Medulla oblongata (tissue), 1 donor: ENCODE data around the gene CDKN1B.
"Not testable (repeated sequence)": the region's sequence is repeated elsewhere in the genome, so short reads cannot be mapped to it uniquely, and the experiment has no call there.

Experiments
- DNase-seq: peaks from one replicate; pipeline ENCODE4 v3.0.0-alpha.2; 2015; ENCODE audit errors: extremely low spot score

CDKN1B gene

DNA sequence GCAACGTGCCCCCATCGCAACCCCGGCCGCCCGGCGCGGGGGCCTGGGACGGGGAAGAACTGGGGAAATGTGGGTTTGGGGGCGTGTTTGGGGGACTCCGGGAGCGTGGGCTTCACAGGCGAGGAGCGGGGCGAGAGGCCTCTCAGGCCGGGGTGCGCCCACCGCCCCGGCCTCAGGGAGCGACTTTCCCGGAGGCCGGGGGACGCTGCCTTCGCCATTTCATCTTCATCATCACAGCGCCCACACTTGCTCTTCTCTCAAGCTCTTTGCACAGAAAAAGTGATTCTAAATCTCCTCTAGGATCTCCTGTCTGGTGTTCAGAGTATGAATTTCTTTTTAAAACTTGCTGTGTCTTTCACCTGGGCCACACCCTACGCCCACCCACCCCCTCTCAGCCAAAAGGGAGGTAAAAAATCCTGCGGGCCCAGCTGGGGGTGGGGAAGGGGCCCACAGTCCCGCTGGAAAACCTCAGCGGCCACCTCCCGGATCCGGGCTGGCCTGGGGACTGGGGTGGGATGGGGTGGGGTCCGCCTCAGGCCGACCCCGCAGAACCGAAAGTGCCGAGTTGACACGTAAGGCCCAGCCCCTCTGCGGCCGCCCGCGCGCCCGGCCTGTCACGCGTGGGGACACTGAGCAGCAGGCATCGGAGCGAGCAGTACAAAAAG is 7.4 kb downstream of the CDKN1B start:
- peak; percentile 39 for DNase-seq

DNA sequence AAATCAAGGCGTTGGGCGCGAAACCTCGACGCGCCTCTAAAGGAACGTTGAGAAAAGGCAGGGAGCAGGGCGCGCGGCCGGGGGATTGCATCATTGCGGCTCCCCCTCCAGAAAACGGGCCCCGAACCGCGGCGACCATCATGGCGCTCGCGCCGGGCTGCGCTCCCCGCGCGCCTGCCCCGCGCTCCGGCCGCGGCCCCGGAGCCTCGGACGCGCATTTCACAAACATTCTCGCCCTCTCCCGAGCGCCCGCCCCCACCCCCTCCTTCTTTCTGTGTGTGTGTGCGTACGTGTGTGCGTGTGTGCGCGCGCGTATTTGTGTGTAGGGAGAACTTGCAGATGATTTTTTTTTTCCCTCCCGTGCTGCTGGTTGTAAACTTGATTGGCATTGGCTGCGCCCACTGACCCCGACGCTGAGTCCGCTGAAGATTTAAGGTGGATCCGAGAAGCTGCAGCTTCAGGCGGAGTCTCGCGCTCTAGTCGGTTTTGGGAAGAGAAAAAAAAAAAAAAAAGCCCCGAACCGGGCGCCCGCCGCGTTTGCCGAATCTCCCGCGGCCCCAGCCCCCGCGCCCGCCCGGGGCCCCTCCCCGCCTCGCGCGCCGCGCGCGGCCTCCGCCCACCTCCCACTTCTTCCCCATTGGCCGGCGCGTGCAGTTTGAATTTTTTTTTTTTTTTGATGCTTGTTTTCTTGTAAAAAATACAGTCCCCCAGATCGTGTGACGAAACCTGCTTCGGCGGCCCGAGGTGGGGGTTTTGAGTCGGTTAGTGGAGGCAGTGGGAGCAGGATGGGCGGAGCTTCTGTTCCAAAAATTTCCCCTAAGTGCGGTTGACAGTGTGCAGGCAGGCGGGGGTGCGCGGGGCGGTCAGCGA is 8.2 kb downstream of the CDKN1B start:
- peak; percentile 96 for DNase-seq

DNA sequence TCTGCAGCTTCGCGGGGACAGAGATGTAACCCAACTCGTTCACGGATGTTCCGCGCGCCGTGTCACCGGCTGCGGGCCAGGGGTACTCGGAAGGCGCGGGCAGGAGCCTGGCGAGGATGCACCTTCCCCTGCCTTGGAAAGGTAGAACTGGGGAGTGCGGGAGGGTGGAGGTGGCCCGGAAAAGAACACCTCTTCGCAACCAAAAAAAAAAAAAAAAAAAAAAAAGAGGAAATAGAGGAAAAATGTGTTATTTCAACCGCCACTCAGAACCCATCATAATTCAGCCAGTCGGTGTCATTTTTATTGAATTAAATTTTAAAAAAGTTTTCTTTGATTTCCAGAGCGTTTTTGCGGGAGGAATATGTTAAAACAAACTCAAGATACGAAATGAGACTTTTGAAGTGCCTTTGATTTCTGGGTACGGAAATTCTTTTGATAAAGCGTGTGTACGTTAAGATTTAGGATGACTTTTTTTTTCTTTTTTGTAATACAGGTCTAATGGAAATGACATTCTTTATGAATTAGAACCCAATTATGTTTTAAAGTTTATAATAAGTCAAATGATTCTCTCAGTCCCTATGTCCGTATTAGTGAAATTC is 8.9 kb downstream of the CDKN1B start:
- peak; percentile 44 for DNase-seq

DNA sequence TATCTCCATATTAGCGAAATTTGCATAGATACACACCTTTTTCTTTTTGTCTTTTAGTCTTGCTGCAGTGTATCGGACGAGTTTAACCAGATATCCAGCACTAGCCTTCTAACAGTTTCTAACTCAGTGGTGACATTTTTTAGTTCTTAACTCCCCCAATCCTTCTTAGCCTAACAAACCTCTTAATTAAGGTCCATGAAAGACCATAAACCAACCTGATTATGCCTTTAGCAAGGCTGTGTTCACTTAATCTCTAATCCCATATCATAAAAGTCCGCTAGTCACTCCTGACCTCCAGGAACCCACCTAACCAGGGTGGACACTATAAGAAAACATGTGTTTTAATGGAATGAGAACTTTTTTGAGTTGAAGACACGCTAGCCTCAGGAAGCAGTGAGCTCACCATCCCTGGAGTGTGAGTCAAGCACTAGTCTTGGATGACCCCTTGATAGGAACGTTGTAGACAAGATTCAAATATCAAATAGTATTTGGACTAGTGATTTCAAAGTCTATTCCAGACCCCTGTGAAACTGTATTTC is 9.5 kb downstream of the CDKN1B start:
- DNase-seq, result peak; percentile 43

DNA sequence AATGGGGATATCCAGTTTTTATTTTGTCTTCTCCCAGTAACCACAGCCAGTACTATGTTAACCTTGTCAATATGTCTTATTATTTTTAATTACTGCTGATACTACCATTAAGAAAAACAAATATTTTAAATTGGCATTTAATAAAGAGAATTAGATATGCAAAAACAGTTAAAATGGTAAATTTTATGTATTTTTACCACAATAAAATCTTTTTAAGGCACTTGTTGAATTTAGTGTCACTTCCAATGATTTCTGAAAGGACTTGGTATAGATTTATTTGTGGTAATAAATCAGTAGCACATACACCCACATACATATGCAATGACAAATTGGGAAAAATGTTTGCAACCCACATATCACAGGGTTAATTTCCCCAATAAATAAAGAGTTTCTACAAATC is 14.0 kb downstream of the CDKN1B start:
- no peak for DNase-seq

DNA sequence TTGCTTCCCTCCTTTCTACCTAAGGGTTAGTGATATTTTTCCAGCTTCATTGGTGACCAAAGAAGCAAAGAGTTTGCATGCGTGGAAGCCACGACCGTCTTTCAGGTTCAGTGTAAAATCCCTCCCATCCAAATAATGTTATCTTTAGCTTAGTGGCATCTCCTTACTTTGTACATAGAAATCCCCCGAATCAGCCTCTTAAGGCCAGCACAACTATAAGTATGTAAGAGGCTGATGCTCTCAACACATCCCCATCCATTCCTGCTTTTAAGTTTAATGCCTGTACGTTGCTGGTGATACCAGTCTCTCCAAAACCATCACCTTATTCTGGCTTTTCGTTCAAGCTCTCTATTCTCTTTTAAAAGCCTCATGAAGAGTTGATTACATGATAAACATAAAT is 14.6 kb downstream of the CDKN1B start:
- no peak for DNase-seq

DNA sequence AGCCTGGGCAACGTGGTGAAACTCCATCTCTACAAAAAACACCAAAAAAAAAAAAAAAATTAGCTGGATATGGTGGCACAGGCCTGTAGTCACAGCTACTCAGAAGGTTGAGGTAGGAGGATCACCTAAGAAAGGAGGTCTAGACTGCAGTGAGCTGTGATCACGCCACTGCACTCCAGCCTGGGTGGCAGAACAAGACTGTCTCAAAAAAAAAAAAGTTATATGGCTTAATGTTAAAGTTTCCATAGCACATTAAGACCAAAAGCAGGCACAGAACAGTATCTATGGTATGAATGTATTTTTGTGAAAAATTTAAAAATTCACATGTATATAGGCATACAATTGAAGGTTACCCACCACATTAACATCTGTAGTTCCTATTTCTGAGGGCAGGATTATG is 15.9 kb downstream of the CDKN1B start:
- no peak for DNase-seq

DNA sequence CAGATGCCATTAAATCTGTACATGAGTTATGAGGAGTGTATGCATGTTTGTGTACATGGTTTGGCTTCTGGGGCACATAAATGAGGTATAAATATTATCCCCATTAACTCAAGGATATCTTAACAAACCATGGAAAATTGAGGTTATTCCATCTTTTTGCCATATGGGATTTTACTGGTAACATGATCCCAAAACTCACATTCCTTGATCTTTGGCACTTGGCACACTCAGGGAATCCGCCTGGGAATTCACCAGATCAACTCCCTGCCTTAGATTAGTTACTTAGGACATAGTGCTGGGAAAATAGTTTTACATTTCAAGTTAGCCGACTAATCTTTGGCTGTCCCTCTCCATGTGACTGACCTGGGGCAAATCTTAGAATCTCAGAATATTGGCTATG is 16.9 kb downstream of the CDKN1B start:
- DNase-seq, result no peak

DNA sequence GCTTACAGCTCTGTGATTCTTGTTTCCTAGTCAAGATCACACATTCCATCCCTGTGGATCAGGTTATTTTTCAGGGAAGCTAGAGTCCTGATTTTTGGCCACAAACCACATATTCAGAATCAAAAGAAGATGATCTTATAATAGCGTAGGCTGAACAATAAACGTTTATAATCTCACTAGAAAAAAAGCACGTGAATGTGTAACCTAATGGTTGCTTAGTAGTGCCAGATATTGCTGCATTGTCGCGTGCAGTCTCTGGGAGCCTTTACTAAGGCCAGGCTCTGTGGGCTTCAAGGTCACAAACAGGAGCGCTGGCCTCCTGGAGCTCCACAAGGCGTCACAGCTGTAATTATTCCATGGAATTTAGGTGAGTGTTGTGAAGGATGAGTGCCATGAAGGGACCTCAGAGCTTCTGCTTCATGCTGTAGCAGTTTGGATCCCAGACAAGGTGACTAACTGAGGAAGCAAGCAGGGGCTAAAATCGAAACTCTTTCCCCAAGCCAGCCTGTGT is 17.4 kb downstream of the CDKN1B start:
- no peak for DNase-seq

DNA sequence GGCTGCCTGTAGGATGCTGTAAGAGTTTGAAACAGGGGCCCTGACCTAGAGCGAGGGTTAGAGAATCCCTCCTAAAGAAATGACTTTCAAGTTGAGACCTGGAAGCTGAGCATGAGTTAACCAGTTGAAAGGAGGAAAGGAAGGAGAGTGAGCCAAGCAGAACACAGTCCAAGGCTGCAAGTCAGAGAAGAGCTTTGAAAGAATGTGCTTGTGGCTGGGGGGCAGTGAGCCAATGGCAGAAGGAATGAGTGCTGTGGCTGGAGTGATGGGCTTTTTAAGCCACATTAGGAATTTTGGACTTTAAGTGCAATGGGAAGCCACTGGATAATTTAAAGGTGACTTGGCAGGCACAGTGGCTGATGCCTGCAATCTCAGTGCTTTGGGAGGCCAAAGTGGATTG is 18.1 kb downstream of the CDKN1B start:
- no peak for DNase-seq

DNA sequence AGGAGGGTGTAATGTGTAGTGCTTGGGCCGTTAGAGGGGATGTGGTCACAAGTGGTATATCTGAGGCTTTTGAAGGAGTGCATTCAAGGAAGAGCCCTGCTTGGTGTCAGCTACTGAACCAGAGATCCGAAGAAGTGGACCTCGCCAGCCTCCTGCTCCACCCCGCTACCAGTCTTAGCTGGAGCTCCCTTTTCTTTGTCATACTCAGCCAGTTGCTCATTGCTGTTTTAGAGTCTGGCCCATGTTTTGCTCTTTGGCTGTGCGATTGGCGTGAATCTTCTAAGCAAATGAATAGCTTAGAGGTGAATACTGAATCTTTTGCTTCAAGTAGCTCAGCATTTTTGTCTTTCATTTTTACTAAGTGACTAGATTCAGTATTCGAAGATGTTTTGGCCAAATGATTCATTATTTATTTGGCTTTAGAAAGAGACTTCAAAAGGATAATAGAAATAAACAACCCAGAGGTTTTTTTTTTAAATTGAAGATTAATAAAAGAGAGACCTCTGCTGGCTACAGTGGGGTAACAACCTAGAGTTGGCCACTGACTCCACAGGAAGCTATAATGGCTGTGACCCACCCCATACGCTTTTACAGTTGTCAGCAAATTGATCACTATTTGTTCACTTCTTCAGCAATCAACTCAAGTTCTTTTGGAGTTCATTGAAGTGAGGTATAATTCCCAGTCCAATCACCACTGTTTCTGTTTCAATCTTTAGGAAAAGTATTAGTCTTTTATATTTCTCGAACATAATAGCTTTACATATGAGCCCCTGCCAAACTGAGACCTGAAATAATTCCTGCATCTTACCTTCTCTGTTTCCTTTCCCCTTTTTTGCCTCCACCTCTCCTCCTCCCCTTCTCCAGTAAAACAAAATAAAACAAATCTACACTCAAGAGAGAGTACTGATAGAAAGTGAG is 19.9 kb downstream of the CDKN1B start:
- peak; percentile 67 for DNase-seq

DNA sequence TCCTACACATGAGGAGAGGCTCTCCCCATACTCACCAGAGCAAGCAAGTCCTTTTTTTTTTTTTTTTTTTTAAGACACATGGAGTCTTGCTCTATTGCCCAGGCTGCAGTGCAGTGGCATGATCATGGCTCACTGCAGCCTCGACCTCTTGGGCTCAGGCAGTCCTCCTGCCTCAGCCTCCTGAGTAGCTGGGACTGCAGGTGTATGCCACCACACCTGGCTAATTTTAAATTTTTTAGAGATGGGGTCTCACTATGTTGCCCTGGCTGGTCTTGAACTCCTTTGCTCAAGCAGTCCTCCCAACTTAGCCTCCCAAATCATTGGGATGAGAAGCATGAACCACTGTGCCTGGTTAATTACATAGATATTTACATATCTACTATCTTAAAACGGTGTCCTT is 21.0 kb downstream of the CDKN1B start:
- DNase-seq, result not testable (repeated sequence)

DNA sequence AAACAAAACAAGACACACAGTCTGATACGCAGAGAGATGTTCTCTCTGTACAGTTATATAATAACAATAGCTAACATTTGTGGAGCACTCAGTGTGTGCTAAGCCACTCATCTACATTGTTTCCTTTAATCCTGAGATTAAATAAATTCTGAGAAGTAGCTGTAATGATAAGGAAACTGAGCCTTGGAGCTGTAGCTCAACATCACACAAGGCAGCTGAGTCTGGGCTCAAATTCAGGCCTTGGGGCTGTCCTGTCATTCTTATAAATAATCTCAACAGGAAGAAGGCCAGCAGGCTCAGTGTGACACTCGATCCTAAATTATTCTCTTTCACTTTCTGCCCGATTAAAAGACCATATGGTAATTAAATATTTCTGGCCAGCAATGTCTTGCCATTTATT is 24.5 kb downstream of the CDKN1B start:
- DNase-seq, result no peak

DNA sequence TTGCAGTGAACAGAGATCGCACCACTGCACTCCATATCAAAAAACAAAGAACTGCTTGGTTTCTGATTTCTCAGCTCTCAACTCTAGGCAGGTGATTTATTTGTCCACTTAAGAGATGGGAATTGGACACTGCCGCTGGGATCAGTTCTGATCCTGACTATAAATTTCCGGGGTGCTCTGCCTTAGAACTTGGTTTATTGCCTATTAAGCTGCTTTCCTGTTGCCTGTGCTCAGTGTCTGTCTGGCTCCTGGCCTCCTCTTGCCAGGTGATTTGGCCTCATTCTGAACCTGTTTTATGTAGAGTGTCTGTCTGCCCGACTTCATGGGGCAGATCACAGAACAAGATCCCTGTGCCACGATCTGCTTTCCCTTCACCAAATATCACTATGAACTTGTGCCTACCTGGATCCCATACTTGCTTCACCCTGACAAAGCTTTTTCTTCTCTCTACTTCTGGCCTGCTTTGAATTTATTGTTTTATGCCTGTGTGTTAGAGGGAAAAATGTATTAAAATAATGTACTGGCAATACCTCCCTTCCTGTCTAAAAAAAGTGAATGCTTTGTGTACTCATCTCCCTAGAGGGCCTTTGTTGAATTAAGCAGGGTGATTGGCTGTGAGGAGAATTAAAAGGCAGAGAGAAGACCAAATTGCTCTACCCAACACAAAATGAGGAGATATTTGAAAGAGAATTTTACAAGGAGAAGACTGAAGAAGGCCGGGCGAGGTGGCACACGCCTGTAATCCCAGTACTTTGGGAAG is 27.6 kb downstream of the CDKN1B start:
- no peak for DNase-seq

DNA sequence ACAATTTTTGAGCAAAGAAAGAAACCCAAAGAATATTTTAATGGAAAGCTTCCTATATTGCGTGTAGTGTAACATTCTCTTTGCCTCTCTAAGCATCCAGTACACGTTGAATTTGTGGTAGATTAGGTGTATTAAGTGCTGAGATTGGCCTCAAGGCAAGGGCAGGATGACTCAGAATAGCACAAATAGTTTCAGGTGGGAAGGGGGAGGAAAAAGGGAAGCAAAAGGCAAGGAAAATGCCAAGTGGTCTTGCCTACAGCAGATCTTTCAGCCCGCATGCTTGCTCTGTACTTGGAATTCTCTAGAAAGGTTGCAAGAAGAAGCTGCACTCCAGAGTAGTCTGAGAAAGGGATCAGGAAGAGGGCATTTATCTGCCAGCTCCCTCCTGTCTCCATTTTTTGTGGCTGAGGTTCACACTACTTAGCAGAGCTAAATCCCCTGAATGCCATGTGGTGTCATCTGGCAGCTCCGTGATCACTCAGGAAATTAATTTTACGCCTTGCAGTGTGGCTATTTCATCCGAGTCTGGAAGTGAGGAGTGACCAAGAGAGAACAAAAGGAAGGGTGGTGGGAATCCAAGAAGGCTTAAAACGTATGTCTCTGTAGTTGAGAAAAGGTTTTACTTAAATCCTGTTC is 28.5 kb downstream of the CDKN1B start:
- no peak for DNase-seq

DNA sequence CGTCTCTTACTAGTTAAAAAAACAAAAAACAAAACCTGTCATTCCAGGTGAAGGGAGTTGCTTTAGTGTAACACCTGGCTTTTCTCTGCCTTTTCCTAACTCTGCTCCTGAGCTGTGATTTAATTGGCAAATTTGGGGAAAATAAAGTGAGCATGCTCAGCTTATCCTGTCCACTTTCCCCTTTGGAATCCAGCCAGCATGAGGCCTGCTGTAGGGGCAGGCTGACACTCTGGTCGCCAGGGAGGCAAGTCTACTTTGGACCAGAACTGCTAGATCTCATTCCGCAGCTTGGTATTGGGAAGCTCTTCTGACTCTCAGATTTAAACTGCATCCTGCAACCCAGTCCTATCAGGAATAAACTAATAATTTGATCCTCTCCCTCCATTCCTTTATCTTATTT is 30.1 kb downstream of the CDKN1B start:
- no peak for DNase-seq

DNA sequence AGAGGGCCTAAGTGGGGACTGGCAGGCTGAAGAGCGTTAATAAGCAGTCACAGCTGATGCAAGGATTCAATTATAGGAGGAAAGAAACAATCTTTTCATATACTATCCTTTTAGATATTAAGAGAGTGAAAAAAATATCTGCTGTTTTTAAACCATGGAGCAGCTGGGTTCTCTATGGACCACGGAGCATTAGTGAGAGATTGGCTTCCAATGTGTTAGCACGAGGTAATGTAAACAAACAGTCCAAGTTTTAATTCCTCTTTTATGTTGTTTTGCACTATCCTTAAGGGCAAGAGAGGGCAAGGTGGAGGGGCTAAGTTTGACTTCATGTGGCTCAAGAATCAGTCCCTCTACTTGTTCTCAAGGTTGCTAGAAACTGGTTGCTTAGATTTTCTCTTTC is 30.9 kb downstream of the CDKN1B start:
- no peak for DNase-seq

DNA sequence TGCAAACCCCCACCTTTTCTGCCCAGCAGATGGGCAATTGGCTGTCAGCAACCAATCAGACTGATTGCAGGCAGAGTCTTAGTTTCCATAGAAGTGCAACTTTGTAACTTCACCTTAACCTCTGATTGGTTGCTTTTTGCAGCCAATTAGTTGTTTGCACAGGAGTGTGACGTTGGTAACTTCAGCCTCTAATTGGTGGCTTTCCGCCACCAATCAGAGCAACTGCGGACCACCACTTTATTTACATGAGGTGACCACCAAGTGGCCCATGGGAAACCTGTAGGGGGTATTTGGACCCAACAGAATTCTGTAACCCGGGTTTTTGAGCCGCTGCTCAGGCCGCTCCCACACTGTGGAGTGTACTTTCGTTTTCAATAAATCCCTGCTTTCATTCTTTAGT is 32.3 kb downstream of the CDKN1B start:
- peak; percentile 60 for DNase-seq

DNA sequence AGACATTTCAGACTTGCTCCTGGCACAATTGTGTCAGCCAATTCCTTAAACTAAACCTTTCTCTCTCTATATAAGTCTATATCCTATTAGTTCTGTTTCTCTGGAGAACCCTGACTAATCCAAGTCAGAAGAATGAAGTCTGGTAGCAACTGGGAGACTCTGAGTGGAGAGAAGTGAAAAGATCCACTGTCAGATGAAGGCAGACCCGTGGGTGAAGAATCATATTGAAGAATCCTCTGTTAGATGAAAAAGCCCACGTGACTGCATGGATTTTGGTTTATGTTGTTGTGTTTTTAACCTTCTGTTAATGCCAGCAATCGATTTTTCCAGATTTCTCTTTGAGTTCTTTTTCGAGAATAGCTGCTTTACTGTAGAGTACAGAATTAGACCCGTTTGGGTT is 38.8 kb downstream of the CDKN1B start:
- no peak for DNase-seq

DNA sequence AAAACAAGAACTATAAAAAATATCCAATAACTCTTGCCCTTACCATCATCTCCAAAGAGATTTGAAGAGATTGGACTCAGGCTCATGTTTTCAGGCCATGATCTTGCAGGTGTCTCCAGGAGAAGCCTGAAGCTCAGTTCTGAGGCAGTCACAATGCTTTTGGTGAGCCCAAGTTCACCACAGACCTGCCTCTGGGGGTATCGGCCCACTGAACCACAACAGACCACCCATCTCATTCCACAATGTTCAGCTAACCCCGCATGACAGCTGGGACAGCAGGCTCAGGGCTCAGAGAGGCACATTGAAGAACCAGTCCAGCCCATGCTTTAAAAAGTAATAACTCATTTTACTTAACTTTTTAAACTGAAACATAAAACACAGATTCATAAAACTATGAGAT is 40.0 kb downstream of the CDKN1B start:
- DNase-seq, result no peak
